ENCODE data around the gene FMN2. TPM values are rescaled to one million over a fixed set of nuclear protein-coding genes. Genes with fewer than 3 reads are reported as not detected.
"Not testable (repeated sequence)": the region's sequence is repeated elsewhere in the genome, so short reads cannot be mapped to it uniquely, and the experiment has no call there.

FMN2 gene
- total RNA-seq, 2 experiments from 2014 or later = not detected

GRCh38 chr1:240415011-240415410 lies 323.3 kb downstream of the FMN2 start:
- CTCF ChIA-PET; H3K27ac Mint-ChIP-seq; H3K36me3 Mint-ChIP-seq (ENCODE audit: low read depth); DNase-seq; H3K4me1 Mint-ChIP-seq; H3K4me3 Mint-ChIP-seq; H3K9me3 Mint-ChIP-seq; H3K27me3 Mint-ChIP-seq; POLR2A ChIA-PET: not testable (repeated sequence)

- no peaks in the 10 kb centered on the region for H3K4me1 Mint-ChIP-seq
- ChIA-PET CTCF (no interaction called here), POLR2A (no interaction called here)
- H3K27me3 Mint-ChIP-seq = no peaks in the 10 kb centered on the region
- H3K9me3 Mint-ChIP-seq = peaks cover 4% of the 10 kb centered on the region
- no peaks in the 10 kb centered on the region for H3K36me3 Mint-ChIP-seq (ENCODE audit: low read depth)
- H3K27ac Mint-ChIP-seq = no peak overlapping the region
- no peak for DNase-seq
- H3K4me3 Mint-ChIP-seq = no peak overlapping the region
Measured at GRCh38 chr1:240415532-240415931, 323.8 kb downstream of the FMN2 start.

- H3K27me3 Mint-ChIP-seq = no peaks in the 10 kb centered on the region
- CTCF ChIA-PET = no interaction called here
Measured at GRCh38 chr1:240417317-240417716, 325.6 kb downstream of the FMN2 start.

GRCh38 chr1:240420766-240421165 lies 329.1 kb downstream of the FMN2 start:
- H3K4me1 Mint-ChIP-seq = no peaks in the 10 kb centered on the region
- no peaks in the 10 kb centered on the region for H3K36me3 Mint-ChIP-seq (ENCODE audit: low read depth)
- ChIA-PET CTCF (no interaction called here), POLR2A (no interaction called here)
- H3K4me3 Mint-ChIP-seq = no peak overlapping the region
- H3K27ac Mint-ChIP-seq = no peak overlapping the region
- peaks cover 6% of the 10 kb centered on the region for H3K9me3 Mint-ChIP-seq
- DNase-seq = no peak
- H3K27me3 Mint-ChIP-seq = no peaks in the 10 kb centered on the region

More at GRCh38 chr1:240417317-240417716, 325.6 kb downstream of the FMN2 start:
- POLR2A ChIA-PET = no interaction called here
- Mint-ChIP-seq H3K27ac (no peak overlapping the region), H3K4me3 (no peak overlapping the region), H3K9me3 (peaks cover 6% of the 10 kb centered on the region), H3K4me1 (no peaks in the 10 kb centered on the region), H3K36me3 (ENCODE audit: low read depth) (no peaks in the 10 kb centered on the region)
- no peak for DNase-seq

GRCh38 chr1:240423246-240423924 lies 331.7 kb downstream of the FMN2 start:
- ChIA-PET CTCF (no interaction called here), POLR2A (no interaction called here)
- no peaks in the 10 kb centered on the region for H3K36me3 Mint-ChIP-seq (ENCODE audit: low read depth)
- H3K27ac Mint-ChIP-seq = no peak overlapping the region
- DNase-seq = no peak
- H3K9me3 Mint-ChIP-seq = peaks cover 6% of the 10 kb centered on the region
- no peaks in the 10 kb centered on the region for H3K27me3 Mint-ChIP-seq
- H3K4me1 Mint-ChIP-seq = no peaks in the 10 kb centered on the region
- H3K4me3 Mint-ChIP-seq = no peak overlapping the region

GRCh38 chr1:240424740-240425464 lies 333.2 kb downstream of the FMN2 start:
- ChIA-PET POLR2A (no interaction called here), CTCF (no interaction called here)
- Mint-ChIP-seq H3K4me1 (no peaks in the 10 kb centered on the region), H3K27ac (no peak overlapping the region), H3K9me3 (peaks cover 6% of the 10 kb centered on the region), H3K27me3 (no peaks in the 10 kb centered on the region), H3K36me3 (ENCODE audit: low read depth) (no peaks in the 10 kb centered on the region), H3K4me3 (no peak overlapping the region)
- DNase-seq = no peak

GRCh38 chr1:240426051-240426450 lies 334.4 kb downstream of the FMN2 start:
- ChIA-PET CTCF (no interaction called here), POLR2A (no interaction called here)
- peaks cover 3% of the 10 kb centered on the region for H3K9me3 Mint-ChIP-seq
- H3K27ac Mint-ChIP-seq = no peak overlapping the region
- no peaks in the 10 kb centered on the region for H3K36me3 Mint-ChIP-seq (ENCODE audit: low read depth)
- no peaks in the 10 kb centered on the region for H3K27me3 Mint-ChIP-seq
- DNase-seq = no peak
- no peaks in the 10 kb centered on the region for H3K4me1 Mint-ChIP-seq
- no peak overlapping the region for H3K4me3 Mint-ChIP-seq

GRCh38 chr1:240435996-240436566 lies 344.4 kb downstream of the FMN2 start:
- Mint-ChIP-seq H3K9me3 (no peaks in the 10 kb centered on the region), H3K36me3 (ENCODE audit: low read depth) (no peaks in the 10 kb centered on the region), H3K27ac (no peak overlapping the region), H3K27me3 (no peaks in the 10 kb centered on the region), H3K4me1 (no peaks in the 10 kb centered on the region), H3K4me3 (no peak overlapping the region)
- ChIA-PET CTCF (no interaction called here), POLR2A (no interaction called here)
- no peak for DNase-seq

GRCh38 chr1:240441669-240442068 lies 350.0 kb downstream of the FMN2 start:
- Mint-ChIP-seq H3K27ac (no peak overlapping the region), H3K9me3 (no peaks in the 10 kb centered on the region), H3K4me3 (no peak overlapping the region), H3K4me1 (no peaks in the 10 kb centered on the region), H3K36me3 (ENCODE audit: low read depth) (no peaks in the 10 kb centered on the region), H3K27me3 (no peaks in the 10 kb centered on the region)
- ChIA-PET POLR2A (no interaction called here), CTCF (no interaction called here)
- no peak for DNase-seq

- ChIA-PET CTCF (interaction anchor here (0.5 kb wide), 1 partner anchor 247 kb away, joined by 3 read pairs; no protein-coding TSS in a partner anchor), POLR2A (no interaction called here)
- Mint-ChIP-seq H3K4me3 (no peak overlapping the region), H3K27me3 (no peaks in the 10 kb centered on the region), H3K27ac (no peak overlapping the region), H3K36me3 (ENCODE audit: low read depth) (no peaks in the 10 kb centered on the region), H3K4me1 (no peaks in the 10 kb centered on the region), H3K9me3 (no peaks in the 10 kb centered on the region)
- DNase-seq = no peak
Measured at GRCh38 chr1:240445369-240445768, 353.7 kb downstream of the FMN2 start.

GRCh38 chr1:240455228-240455821 lies 363.6 kb downstream of the FMN2 start:
- Mint-ChIP-seq H3K27ac (no peak overlapping the region), H3K4me3 (no peak overlapping the region), H3K9me3 (no peaks in the 10 kb centered on the region), H3K4me1 (no peaks in the 10 kb centered on the region), H3K27me3 (no peaks in the 10 kb centered on the region), H3K36me3 (ENCODE audit: low read depth) (no peaks in the 10 kb centered on the region)
- CTCF ChIA-PET = interaction anchor here (0.5 to 1.5 kb wide), 2 partner anchors 237 to 1065 kb away, joined by 3 to 6 read pairs; no protein-coding TSS in a partner anchor
- no peak for DNase-seq
- POLR2A ChIA-PET = no interaction called here

- no peaks in the 10 kb centered on the region for H3K36me3 Mint-ChIP-seq (ENCODE audit: low read depth)
- H3K9me3 Mint-ChIP-seq = no peaks in the 10 kb centered on the region
- no peak for DNase-seq
- H3K4me3 Mint-ChIP-seq = no peak overlapping the region
- no peak overlapping the region for H3K27ac Mint-ChIP-seq
- no peaks in the 10 kb centered on the region for H3K27me3 Mint-ChIP-seq
- no peaks in the 10 kb centered on the region for H3K4me1 Mint-ChIP-seq
- ChIA-PET POLR2A (no interaction called here), CTCF (no interaction called here)
Measured at GRCh38 chr1:240457203-240457602, 365.5 kb downstream of the FMN2 start.

- CTCF ChIA-PET = no interaction called here
- POLR2A ChIA-PET = no interaction called here
- H3K4me1 Mint-ChIP-seq = peaks cover 3% of the 10 kb centered on the region
Measured at GRCh38 chr1:240462277-240462676, 370.6 kb downstream of the FMN2 start.

More at GRCh38 chr1:240462277-240462676, 370.6 kb downstream of the FMN2 start:
- Mint-ChIP-seq H3K36me3 (ENCODE audit: low read depth) (no peaks in the 10 kb centered on the region), H3K27ac (no peak overlapping the region), H3K9me3 (no peaks in the 10 kb centered on the region), H3K27me3 (no peaks in the 10 kb centered on the region), H3K4me3 (no peak overlapping the region)
- no peak for DNase-seq

Data from activated CD4-positive, alpha-beta T cell treated with anti-CD3 and anti-CD28 coated beads, Interleukin-2, amount 10 ng/mL, durations not matched to agents 7 days and 5 days (primary cell).